Measurements from ENCODE around the gene XAGE1B.
"Not testable (repeated sequence)": the region's sequence is repeated elsewhere in the genome, so short reads cannot be mapped to it uniquely, and the experiment has no call there.

Gene XAGE1B, protein sequence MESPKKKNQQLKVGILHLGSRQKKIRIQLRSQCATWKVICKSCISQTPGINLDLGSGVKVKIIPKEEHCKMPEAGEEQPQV

DNA sequence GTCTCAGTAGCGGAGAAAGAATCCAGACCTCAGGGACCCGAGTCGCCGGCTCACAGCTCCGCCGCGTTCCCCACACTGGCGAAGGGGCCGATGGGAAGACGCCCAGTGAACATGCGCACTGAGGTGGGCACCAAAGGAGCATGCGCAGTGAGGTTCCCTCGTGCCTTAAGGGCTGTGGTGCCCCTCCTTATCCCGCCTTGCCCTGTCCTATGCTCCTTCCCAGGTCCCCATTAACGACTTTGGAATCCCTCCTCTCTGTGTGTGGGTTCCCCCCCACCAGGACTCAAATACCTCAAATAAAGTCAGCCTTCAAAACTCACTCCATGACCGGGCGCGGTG, at the start of gene XAGE1B:
Gene XAGE1B (minus strand): TSS at position 77 of the 339 bp plus-strand sequence. CDS start 1,536 bp downstream, outside the sequence.
- DNase-seq: not testable (repeated sequence)

DNA sequence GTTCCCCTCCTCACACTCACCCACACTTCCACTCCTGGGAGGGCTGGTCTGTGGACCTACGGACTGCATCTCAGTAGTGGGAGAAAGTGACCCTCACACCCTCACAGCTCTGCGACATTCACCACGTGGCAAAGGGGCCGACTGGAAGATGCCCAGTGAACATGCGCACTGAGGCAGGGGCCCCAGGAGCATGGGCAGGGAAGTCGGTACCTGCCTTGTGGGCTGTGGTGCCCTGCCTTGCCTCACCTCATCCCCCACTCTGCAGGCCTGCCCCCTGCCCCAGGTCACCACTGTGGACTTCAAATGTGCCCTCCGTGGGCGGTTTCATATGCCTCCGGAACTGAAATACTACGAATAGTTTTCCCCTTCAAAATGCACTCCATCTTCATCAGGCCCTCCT, 46.2 kb upstream of the XAGE1B start:
- no peak for DNase-seq

DNA sequence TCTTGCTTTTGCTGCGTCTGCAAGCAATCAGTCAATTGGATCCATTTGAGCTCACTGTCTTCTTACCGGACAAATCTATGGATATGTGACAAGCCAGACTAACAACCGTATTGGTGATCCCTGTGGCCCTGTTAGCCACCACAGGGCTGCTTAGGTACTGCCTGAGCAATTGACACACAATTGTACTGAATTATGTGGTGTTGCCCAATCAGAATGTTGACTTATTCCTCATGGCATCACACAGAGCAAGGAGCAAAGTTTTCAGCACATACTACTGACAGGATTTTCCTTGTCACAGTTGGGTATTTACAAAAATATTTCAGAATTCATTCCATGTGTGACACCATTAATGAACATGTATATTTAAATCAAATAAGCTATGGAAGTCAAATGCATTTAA, 41.3 kb upstream of the XAGE1B start:
- DNase-seq: no peak

DNA sequence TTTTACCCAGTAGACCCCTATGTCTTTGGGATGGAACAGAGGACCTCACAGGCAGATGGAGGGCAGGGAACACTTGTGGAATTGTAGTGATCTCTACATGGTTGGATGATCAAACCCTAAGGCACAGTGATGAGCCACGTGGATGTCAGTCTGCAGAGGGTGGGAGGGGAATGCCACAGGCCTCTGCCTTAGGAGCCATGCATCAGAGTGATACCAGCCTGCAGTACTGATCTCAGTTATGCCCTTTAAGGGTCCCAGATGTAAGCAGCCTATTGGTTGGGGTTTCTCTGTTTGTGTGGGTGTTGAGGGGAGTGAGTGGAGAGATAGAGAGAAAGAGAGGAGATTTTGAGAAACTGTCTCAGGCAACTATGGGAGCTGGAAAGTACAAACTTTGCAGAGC, 39.9 kb upstream of the XAGE1B start:
- no peak for DNase-seq

DNA sequence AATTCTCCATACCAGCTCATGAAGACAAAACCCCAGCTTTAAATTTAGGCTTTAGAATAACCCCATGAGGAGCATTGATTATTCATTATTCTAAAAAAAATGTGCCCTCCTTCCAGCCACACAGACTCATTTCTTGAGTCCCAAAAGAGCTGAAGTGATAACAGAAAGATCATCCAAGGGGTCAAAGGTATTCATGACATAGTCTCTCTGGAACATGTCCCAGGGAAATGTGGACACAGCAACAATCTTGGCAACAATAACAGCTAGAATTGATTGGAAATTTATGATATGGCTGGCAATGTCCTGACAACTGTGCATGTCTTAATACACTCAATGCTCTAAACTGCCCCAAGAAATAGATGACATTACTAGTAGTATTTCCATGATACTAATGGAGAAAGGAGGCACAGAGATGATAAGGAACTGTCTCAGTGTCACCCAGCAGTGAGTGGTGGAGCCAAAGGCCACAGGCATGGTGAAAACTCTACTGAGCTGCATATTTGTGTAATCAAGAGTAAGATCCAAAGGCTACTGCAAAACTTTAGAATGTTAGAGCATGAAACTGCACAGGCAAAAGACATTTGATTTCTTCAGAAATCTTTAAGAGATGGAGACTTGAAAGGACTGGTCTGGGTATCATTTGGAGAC, 37.3 kb upstream of the XAGE1B start:
- DNase-seq: no peak

DNA sequence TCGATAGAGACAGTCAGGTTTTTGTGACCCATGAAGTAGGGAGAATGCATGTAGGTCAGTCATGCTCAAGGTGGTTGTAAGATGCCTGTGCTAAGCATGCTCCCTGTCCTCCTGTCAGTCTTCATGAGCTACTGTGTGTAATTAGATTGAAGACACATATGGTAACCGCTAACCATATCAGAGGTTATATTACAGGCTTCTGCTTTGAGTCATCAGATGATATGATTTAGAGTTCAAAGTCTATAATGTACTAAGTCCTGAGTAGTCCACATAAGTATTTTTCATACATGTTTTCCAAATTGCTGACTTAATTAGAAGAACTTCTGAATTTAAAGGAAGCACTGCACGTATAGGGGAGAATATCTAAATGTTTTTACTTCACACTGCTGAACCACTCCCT, 31.9 kb upstream of the XAGE1B start:
- not testable (repeated sequence) for DNase-seq

DNA sequence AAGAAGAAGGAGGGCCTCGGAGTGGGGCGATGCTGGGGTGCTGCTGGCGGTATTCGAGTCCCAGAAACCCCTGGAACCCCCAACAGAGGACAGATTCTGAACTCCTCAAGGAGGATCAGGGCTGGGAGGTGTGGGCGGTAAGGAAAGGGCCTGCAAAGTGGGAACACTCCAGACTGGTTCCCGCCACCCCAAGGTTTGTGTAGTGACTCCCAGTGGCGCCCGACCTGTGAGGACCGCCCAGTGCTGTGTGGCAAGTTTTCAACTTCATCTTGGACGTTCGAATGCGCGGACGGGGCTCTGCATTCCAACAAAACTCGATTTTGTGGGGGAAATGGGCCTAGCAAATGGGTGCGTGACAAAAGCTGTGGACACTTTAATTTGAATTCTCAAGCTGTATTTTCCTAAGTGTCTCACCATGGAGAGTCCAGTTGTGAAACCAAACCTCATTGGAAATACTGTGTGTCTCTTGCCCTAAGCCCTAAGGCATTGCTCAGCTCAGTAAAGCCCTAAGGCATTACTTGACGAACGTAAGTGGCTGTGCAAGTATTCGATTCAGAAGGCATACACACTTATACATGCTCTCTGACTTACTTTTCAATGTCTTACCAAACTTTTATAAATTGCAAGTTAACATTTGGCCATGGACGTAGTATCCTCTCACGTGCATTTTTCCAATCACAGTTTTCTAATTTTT, 27.4 kb upstream of the XAGE1B start:
- no peak for DNase-seq

DNA sequence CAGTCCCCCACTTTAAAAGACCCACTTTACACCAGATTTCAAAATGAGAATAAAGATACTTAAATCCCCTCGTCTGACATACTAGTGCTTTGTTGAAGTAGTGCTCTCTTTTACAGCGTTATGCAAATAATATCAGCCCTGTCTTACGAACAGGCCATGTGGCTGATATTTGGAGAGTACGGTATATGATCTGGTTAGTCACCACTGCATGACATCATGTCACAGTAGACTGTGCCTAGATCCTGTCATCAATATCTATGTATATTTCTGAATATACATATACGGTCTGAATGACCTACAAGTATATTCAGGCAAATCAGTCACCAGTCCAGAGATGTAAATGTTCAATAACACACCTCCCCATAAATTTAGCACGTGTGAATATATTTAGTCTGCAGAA, 25.4 kb upstream of the XAGE1B start:
- DNase-seq: no peak

DNA sequence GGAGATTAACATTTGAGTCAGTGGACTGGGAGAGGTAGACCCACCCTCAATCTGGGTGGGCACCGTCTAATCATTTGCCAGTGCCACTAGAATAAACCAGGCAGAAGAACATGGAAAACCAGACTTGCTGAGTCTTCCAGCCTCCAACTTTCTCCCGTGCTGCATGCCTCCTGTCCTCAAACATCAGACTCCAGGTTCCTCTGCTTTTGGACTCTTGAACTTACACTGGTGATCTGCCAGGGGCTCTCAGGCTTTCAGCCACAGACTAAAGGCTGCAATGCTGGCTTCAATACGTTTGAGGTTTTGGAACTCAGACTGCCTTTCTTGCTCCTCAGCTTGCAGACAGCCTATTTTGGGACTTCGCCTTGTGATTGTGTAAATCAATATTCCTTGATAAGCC, 24.2 kb upstream of the XAGE1B start:
- not testable (repeated sequence) for DNase-seq

DNA sequence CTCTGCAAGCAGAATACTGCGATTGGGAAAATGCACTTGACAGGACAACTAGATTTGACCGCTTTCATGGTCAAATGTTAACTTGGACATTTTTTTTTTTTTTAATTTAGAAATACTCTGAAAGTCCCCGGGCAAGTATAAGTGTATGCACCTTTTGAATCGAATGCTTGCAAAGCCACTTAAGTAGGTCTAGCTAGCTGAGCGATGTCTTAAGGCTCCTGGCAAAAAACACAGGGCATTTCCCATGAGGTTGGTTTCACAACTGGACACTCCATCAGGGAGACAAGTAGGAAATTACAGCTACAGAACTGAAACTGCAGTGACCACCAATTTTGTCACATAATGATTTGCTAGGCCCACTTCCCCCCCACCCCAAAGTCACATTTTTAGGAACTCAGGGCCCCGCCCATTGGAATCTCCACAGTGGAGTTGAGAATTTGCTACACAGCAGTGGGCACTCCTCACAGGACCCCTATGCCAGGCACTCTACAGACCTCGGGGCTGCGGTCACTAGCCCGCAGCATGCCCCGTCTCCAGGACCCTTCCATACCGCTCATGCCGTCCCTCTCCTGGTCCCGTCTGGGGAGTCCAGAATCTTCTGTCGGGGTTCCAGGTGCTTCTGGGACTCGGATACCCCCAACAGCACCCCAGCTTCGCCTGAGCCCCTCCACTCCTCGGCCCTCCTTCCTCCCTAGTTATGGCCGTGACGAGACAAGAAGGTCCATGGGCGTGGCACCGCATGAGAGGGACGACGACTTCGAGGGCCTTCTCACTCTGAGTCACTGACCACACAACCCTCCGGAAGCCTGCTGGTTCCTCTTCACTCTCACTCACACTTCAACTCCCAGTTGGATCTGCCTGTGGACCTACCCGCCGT, 515 bp downstream of the XAGE1B start:
- DNase-seq: not testable (repeated sequence)

DNA sequence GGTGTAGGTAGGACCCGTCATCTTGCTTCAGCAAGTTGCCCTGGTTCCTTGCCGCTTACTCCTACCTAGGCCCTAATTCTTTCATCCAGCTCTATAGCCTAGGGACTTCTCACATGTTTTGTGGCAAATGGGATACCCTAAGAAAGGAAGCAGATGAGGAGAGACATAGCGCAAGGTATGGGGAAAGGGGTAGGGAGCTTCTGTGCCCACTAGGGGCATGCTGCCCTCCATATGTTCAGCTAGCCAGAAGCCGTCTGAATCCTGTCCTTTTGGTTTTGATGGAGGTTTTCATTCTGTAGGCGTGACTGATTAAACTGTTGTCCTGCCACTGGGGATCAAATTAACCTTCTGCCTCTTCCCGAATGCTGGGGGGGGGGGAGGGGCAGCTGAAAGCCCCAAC, 5.7 kb downstream of the XAGE1B start:
- not testable (repeated sequence) for DNase-seq

DNA sequence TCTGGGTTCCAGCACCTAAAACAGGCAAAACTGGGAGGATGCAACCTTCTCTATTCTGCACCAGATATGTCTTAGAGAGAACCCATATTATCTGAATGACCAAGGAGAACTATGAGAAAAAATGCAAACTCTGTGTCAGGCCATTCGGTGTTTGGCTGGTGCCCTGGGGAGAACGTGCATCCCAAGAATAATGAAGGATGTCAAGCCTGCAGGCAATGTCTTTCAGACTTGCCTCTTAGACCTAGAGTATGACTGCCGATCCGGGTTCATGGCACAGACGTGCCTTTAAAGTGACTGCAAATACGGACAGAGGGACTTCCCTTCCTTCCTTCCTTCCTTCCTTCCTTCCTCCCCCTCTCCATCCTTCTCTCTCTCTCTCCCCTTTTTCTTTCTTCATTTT, 6.9 kb downstream of the XAGE1B start:
- DNase-seq: no peak

DNA sequence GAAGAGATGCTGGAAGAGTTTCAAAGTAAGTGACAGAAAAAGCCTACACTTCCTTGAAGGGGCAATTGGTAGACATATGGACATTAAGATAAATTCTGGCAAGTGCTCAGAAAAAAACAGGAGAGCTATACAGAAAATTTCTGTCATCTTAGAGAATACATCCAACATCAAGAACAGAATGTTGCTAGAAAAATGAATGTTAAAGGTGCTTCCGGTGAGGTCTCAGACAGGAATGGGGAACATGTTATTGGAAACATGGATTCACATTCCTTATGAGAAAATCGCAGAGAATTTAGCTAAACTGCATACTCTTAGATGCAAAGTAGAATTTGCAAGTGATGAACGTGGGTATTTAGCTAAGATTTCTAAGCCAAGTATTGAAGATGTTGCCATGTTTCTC, 9.5 kb downstream of the XAGE1B start:
- DNase-seq: no peak

DNA sequence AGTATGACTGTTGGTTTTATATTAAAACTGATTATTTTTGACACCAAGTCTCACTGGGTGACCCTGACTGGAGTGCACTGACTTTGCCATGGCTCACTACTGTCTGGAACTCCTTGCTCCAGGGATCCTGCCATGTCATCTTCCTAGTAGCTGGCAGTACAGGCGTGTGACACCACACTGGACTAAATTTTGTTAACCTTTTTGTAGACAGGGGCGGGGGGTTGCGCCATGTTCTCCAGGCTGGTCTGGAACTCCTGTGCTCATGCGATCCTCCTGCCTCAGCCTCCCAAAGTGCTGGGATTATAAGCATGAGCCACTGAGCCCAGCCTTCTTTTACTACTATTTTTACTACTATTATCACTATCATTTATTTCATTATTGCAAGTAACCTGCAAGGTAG, 12.3 kb downstream of the XAGE1B start:
- no peak for DNase-seq

DNA sequence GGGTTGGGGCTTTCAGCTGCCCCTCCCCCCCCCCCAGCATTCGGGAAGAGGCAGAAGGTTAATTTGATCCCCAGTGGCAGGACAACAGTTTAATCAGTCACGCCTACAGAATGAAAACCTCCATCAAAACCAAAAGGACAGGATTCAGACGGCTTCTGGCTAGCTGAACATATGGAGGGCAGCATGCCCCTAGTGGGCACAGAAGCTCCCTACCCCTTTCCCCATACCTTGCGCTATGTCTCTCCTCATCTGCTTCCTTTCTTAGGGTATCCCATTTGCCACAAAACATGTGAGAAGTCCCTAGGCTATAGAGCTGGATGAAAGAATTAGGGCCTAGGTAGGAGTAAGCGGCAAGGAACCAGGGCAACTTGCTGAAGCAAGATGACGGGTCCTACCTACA, 15.5 kb downstream of the XAGE1B start:
- not testable (repeated sequence) for DNase-seq

DNA sequence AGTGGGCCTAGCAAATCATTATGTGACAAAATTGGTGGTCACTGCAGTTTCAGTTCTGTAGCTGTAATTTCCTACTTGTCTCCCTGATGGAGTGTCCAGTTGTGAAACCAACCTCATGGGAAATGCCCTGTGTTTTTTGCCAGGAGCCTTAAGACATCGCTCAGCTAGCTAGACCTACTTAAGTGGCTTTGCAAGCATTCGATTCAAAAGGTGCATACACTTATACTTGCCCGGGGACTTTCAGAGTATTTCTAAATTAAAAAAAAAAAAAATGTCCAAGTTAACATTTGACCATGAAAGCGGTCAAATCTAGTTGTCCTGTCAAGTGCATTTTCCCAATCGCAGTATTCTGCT, 20.5 kb downstream of the XAGE1B start:
- DNase-seq: not testable (repeated sequence)

DNA sequence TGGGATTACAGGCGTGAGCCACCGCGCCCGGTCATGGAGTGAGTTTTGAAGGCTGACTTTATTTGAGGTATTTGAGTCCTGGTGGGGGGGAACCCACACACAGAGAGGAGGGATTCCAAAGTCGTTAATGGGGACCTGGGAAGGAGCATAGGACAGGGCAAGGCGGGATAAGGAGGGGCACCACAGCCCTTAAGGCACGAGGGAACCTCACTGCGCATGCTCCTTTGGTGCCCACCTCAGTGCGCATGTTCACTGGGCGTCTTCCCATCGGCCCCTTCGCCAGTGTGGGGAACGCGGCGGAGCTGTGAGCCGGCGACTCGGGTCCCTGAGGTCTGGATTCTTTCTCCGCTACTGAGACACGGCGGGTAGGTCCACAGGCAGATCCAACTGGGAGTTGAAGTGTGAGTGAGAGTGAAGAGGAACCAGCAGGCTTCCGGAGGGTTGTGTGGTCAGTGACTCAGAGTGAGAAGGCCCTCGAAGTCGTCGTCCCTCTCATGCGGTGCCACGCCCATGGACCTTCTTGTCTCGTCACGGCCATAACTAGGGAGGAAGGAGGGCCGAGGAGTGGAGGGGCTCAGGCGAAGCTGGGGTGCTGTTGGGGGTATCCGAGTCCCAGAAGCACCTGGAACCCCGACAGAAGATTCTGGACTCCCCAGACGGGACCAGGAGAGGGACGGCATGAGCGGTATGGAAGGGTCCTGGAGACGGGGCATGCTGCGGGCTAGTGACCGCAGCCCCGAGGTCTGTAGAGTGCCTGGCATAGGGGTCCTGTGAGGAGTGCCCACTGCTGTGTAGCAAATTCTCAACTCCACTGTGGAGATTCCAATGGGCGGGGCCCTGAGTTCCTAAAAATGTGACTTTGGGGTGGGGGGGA, 21.1 kb downstream of the XAGE1B start, which contains the start of gene XAGE1A:
Gene XAGE1A (plus strand): TSS at position 264 of the 874 bp plus-strand sequence. CDS start 1,554 bp downstream, outside the sequence.
- not testable (repeated sequence) for DNase-seq

DNA sequence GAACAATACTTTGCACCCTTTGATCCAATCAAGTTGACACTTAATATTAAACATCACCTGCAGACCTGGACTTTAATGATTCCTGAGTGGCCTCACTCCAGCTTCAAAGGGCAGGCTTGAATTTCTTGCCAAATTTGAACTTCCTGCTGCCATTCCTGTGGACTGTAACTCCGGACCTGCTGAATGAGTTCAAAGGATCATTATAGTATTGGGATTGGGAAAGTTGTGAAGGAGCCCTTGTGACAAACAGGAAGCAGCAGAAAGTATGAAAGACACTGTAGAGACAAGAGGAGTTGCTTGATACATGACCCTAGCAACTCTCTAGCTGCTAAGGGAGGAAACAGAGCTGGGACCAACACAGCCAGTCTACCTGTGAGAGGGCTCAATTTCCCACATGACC, 45.6 kb downstream of the XAGE1B start:
- not testable (repeated sequence) for DNase-seq

Data from activated T-cell treated with anti-CD3 and anti-CD28 coated beads, Interleukin-2, amount 50 U/mL, for 1 hour (primary cell).